Colonic mucosa (tissue), 4 donors: Measurements from ENCODE around the gene GGA2. TPM values are rescaled to one million over a fixed set of nuclear protein-coding genes. Genes with fewer than 3 reads are reported as not detected.

Experiments used
- DNase-seq: peaks from one replicate; pipeline ENCODE4 v3.0.0-alpha.2; 2020
- H3K27ac ChIP-seq: fragments of 200-600 bp; one replicate; pipeline ENCODE4 v1.8.0; 2021
- H3K27me3 ChIP-seq: fragments of 200-600 bp; one replicate; pipeline ENCODE4 v1.8.0; 2021
- H3K36me3 ChIP-seq: fragments of 200-600 bp; one replicate; pipeline ENCODE4 v1.8.0; 2021
- H3K4me1 ChIP-seq: fragments of 200-600 bp; one replicate; pipeline ENCODE4 v1.8.0; 2021; ENCODE audit warnings: mild to moderate bottlenecking
- H3K4me3 ChIP-seq: fragments of 200-600 bp; one replicate; pipeline ENCODE4 v1.8.0; 2021
- H3K9ac ChIP-seq, 2 donors: one replicate each; pipeline ENCODE4 v1.7.0; 2013; ENCODE audit warnings: control low read depth in 2 of 2, low read depth in 2 of 2, low read length in 2 of 2
- H3K9me3 ChIP-seq: fragments of 200-600 bp; one replicate; pipeline ENCODE4 v1.8.0; 2021
- intact Hi-C: fragments of 100-400 bp; cut with DNase I; formaldehyde crosslinking; loops from one replicate; pipeline ENCODE4 v1.14.1; 2022
- total RNA-seq, 2 donors: library from RNA; stranded (reverse); fragmentation: NEBNext Ultra II Directional in 1 of 2; extraction: Animal tissue kit (Norgen Biotek cat#: 25700) in 1 of 2; gene quantifications; one replicate each; pipeline ENCODE4 v1.2.1, GENCODE V29; 2021
- TF ChIP-seq, protein P1 (sequence below): fragments of 200-600 bp; IDR thresholded peaks from one replicate; pipeline ENCODE4 v1.8.0; 2022; ENCODE audit warnings: antibody characterized with exemption, mild to moderate bottlenecking
- donor health status: healthy.
- donor health status: DM: no; HTN: no; CAD: no.
- donor health status: DM: no; HTN: no; CAD: no.

The GGA2 gene
- total RNA-seq, 2 donors from 2014 or later = 45.3 to 48.0 TPM

DNA sequence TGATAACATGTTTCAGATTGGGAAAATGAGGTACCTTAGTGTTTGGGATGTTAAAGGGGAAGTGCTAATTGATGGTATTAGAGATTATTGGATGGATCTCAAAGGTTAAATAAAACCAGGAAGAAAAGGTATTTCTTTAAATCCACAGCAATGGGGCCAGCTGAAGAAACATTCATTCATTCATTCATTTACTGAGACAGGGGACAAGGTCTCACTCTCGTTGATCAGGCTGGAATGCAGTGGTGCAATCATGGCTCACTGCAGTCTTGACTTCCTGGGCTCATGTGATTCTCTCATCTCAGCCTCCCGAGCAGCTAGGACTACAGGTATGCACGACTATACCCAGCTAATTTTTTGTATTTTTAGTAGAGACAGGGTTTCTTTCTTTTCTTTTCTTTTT, 27.1 kb upstream of the GGA2 start:
- H3K4me1 ChIP-seq = no peaks in the 10 kb centered on the region
- intact Hi-C loops = no loop called here
- no peak overlapping the region for H3K4me3 ChIP-seq
- no peak overlapping the region for H3K27ac ChIP-seq
- H3K9me3 ChIP-seq = no peaks in the 10 kb centered on the region
- H3K36me3 ChIP-seq = no peaks in the 10 kb centered on the region
- TF ChIP-seq, protein P1, sequence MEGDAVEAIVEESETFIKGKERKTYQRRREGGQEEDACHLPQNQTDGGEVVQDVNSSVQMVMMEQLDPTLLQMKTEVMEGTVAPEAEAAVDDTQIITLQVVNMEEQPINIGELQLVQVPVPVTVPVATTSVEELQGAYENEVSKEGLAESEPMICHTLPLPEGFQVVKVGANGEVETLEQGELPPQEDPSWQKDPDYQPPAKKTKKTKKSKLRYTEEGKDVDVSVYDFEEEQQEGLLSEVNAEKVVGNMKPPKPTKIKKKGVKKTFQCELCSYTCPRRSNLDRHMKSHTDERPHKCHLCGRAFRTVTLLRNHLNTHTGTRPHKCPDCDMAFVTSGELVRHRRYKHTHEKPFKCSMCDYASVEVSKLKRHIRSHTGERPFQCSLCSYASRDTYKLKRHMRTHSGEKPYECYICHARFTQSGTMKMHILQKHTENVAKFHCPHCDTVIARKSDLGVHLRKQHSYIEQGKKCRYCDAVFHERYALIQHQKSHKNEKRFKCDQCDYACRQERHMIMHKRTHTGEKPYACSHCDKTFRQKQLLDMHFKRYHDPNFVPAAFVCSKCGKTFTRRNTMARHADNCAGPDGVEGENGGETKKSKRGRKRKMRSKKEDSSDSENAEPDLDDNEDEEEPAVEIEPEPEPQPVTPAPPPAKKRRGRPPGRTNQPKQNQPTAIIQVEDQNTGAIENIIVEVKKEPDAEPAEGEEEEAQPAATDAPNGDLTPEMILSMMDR = no peak
- DNase-seq = no peak
- no peaks in the 10 kb centered on the region for H3K27me3 ChIP-seq
- H3K9ac ChIP-seq = no peak overlapping the region

DNA sequence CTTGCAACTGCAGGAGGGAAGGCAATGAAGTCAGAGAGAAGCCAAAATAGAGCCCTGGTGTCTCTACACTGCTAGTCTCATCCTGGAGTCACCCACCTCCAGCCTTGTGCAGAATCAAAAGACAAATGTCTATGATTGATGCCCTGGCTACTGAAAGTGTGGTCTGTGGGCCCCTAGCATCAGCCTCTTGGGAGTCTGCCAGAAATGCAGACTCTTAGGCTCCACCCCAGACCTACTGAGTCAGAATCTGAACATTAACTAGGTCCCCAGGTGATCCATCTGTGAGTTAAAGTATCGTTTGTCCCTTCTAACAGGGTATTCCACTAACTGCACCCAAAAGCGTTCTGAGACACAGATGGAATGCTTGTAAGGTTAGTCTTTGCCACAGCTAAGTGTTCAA, 25.6 kb upstream of the GGA2 start:
- no peaks in the 10 kb centered on the region for H3K4me1 ChIP-seq
- intact Hi-C loops = no loop called here
- no peak for DNase-seq
- no peaks in the 10 kb centered on the region for H3K27me3 ChIP-seq
- no peak overlapping the region for H3K4me3 ChIP-seq
- no peak overlapping the region for H3K27ac ChIP-seq
- H3K36me3 ChIP-seq = no peaks in the 10 kb centered on the region
- H3K9me3 ChIP-seq = no peaks in the 10 kb centered on the region
- TF ChIP-seq, protein P1 = no peak
- H3K9ac ChIP-seq = no peak overlapping the region

- Histone ChIP-seq H3K27me3 (no peaks in the 10 kb centered on the region), H3K36me3 (no peaks in the 10 kb centered on the region), H3K4me1 (no peaks in the 10 kb centered on the region), H3K9ac (no peak overlapping the region), H3K27ac (no peak overlapping the region), H3K9me3 (no peaks in the 10 kb centered on the region), H3K4me3 (no peak overlapping the region)
- TF ChIP-seq, protein P1 = no peak
- intact Hi-C loops = no loop called here
- DNase-seq = no peak
Measured at GRCh38 chr16:23534868-23535860, 24.9 kb upstream of the GGA2 start.

DNA sequence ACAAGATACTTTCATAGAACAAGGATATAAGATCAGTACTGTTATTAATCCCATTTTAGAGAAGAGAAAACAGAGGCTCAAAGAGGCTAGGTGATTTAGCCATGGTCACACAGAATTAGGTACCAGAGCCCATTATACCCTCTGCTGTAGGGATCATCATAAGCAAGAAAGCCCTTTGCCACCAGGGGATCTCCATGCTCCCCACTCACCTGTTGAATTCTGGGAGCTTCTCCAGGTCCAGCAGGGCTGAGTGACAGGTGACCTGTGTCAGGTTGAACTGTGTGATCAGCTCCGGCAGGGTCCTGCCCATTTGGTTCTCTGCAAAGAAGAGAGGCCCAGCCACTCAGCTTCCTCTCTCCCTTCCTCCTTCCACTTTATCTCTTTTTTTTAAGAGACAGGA, 22.2 kb upstream of the GGA2 start:
- Histone ChIP-seq H3K9me3 (no peaks in the 10 kb centered on the region), H3K4me1 (no peaks in the 10 kb centered on the region), H3K9ac (no peak overlapping the region), H3K27ac (no peak overlapping the region), H3K4me3 (no peak overlapping the region), H3K36me3 (peaks cover 7% of the 10 kb centered on the region), H3K27me3 (no peaks in the 10 kb centered on the region)
- intact Hi-C loops = no loop called here
- DNase-seq = no peak
- TF ChIP-seq, protein P1 = no peak

- intact Hi-C loops = no loop called here
- Histone ChIP-seq H3K36me3 (peaks cover 7% of the 10 kb centered on the region), H3K9me3 (no peaks in the 10 kb centered on the region)
Measured at GRCh38 chr16:23530062-23530461, 19.8 kb upstream of the GGA2 start.

More at GRCh38 chr16:23530062-23530461, 19.8 kb upstream of the GGA2 start:
- TF ChIP-seq, protein P1 = no peak
- Histone ChIP-seq H3K27ac (no peak overlapping the region), H3K4me1 (no peaks in the 10 kb centered on the region), H3K4me3 (no peak overlapping the region), H3K9ac (no peak overlapping the region), H3K27me3 (no peaks in the 10 kb centered on the region)
- no peak for DNase-seq
